Activated CD4-positive, alpha-beta memory T cell treated with anti-CD3 and anti-CD28 coated beads for 36 hours (primary cell): ENCODE data around the gene GLDN. TPM values are rescaled to one million over a fixed set of nuclear protein-coding genes. Genes with fewer than 3 reads are reported as not detected.
"Not testable (repeated sequence)": the region's sequence is repeated elsewhere in the genome, so short reads cannot be mapped to it uniquely, and the experiment has no call there.

Source experiments
- CTCF ChIA-PET: fragments of 350-600 bp; sonication (Branson Sonifier 250); formaldehyde crosslinking; loops from one replicate; lab custom pipeline; 2021; ENCODE audit warnings: antibody characterized with exemption, inconsistent platforms; lab: Charles Lee
- POLR2A ChIA-PET: fragments of 350-600 bp; sonication (Branson Sonifier 250); formaldehyde crosslinking; loops from one replicate; lab custom pipeline; 2021; ENCODE audit warnings: antibody characterized with exemption; lab: Charles Lee
- DNase-seq: peaks from one replicate; pipeline ENCODE4 v3.0.0-alpha.2; 2020
- H3K27ac Mint-ChIP-seq: one replicate; pipeline ENCODE4 v1.8.0; 2021; ENCODE audit warnings: mixed read lengths
- H3K27me3 Mint-ChIP-seq: one replicate; pipeline ENCODE4 v1.8.0; 2021; ENCODE audit warnings: mixed read lengths
- H3K36me3 Mint-ChIP-seq: one replicate; pipeline ENCODE4 v1.8.0; 2021; ENCODE audit warnings: mixed read lengths
- H3K4me1 Mint-ChIP-seq: one replicate; pipeline ENCODE4 v1.8.0; 2021; ENCODE audit warnings: low read depth, mixed read lengths
- H3K4me3 Mint-ChIP-seq: one replicate; pipeline ENCODE4 v1.8.0; 2021; ENCODE audit warnings: mild to moderate bottlenecking, mixed read lengths
- H3K9me3 Mint-ChIP-seq: one replicate; pipeline ENCODE4 v1.8.0; 2021; ENCODE audit warnings: mixed read lengths
- intact Hi-C: fragments of 100-400 bp; cut with micrococcal nuclease; formaldehyde crosslinking; loops from one replicate; pipeline ENCODE4 v1.15.1; 2023
- total RNA-seq, 2 experiments: library from RNA; stranded (reverse); gene quantifications; one replicate each; pipeline ENCODE4 v1.2.3, GENCODE V29; 2021

The GLDN gene
- total RNA-seq, 2 experiments from 2014 or later, result not detected

DNA sequence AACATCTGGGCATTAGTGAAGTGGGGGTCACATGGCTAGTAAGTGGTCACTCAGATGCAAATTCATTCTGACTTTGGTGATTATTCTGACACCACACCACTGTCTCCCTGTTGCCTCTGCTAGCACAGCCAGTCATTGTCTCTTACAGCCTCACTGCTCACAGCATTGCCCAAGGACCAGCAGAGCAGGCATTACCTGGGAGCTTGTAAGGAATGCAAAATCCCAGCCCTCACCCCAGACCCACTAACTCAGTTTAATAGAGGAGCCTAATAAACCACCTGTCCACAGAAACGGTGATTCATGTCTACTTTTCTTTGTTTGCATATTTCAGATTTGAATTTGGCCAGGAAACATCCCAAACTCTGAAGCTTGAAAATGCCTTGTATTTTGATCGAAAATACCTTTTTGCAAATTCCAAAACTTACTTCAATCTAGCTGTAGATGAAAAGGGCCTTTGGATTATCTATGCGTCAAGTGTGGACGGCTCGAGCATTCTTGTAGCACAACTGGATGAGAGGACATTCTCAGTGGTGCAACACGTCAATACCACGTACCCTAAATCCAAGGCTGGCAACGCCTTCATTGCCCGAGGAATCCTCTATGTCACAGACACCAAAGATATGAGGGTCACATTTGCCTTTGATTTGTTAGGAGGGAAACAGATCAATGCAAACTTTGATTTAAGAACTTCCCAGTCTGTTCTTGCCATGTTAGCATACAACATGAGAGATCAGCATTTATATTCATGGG is 62.7 kb downstream of the GLDN start:
- peaks cover 11% of the 10 kb centered on the region for H3K27me3 Mint-ChIP-seq

DNA sequence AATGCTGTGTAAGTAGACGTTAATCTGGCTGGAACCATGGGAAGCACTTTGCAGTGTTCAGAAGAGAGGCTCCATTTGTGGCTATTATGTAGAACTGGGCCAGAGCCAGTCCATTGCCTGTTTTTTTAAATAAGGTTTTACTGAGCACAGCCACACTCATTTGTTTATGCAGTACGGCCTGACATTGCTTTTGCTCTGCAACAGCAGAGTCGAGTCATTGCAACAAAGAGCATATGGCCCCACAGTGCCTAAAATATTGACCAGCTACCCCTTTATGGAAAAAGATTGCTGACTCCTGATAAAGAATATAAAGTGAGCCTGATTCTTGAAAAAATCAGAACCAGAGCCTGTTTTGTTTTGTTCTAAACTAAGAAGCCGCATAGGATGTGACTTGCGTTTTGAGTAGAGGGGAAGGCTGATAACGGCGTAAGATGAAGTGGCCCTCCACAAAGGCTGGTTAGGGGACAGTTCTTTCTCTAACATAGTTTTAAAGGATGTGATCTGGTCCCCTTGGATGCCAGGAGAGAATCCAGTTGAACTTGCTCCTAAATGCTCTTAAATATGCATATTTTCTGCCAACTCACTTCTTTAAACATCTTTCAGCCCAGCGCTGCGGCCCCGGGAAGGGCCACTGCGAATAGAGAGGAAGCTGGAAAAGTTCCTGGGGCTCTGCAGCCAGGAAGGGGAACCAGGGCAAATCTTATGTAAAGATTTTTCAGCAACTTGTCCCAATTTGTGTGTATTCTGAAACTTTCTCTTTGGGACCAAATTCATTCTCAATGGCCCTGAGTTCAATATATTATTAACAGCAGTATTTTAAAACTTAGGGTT is 64.5 kb downstream of the GLDN start:
- Mint-ChIP-seq H3K27me3 (peaks cover 11% of the 10 kb centered on the region), H3K4me1 (no peaks in the 10 kb centered on the region), H3K4me3 (no peak overlapping the region), H3K36me3 (no peaks in the 10 kb centered on the region), H3K27ac (no peak overlapping the region), H3K9me3 (no peaks in the 10 kb centered on the region)
- no peak for DNase-seq
- POLR2A ChIA-PET, result no interaction called here
- CTCF ChIA-PET, result no interaction called here
- intact Hi-C loops, result no loop called here

More for the DNA sequence above, 62.7 kb downstream of the GLDN start:
- ChIA-PET CTCF (interaction anchor here (2.0 kb wide), 1 partner anchor 241 kb away, joined by 4 read pairs; no protein-coding TSS in a partner anchor), POLR2A (no interaction called here)
- Mint-ChIP-seq H3K4me3 (no peak overlapping the region), H3K9me3 (no peaks in the 10 kb centered on the region), H3K27ac (no peak overlapping the region), H3K4me1 (no peaks in the 10 kb centered on the region), H3K36me3 (no peaks in the 10 kb centered on the region)
- no peak for DNase-seq
- intact Hi-C loops, result no loop called here

- POLR2A ChIA-PET, result no interaction called here
- no peaks in the 10 kb centered on the region for H3K4me1 Mint-ChIP-seq
Measured at GRCh38 chr15:51414256-51414860, 72.9 kb downstream of the GLDN start.

DNA sequence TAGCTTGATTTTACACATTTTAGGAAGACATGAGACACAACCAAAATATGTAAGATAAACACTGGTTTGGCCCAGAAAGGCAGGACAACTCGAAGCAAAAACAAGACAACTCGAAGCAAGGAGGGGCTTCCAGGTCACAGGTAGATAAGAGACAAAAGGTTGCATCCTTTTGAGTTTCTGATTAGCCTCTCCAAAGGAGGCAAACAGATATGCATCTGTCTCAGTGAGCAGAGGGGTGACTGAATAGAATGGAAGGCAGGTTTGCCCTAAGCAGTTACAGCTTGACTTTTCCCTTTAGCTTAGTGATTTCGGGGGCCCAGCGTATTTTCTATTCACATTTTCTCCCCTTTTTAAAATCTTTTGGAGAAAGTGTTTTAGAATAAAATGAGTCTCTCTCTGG is 74.7 kb downstream of the GLDN start:
- no peak overlapping the region for H3K27ac Mint-ChIP-seq
- ChIA-PET POLR2A (no interaction called here), CTCF (no interaction called here)
- no peaks in the 10 kb centered on the region for H3K9me3 Mint-ChIP-seq
- H3K36me3 Mint-ChIP-seq, result no peaks in the 10 kb centered on the region
- intact Hi-C loops, result no loop called here
- H3K4me3 Mint-ChIP-seq, result no peak overlapping the region
- no peaks in the 10 kb centered on the region for H3K4me1 Mint-ChIP-seq
- no peak for DNase-seq
- H3K27me3 Mint-ChIP-seq, result no peaks in the 10 kb centered on the region

More at GRCh38 chr15:51414256-51414860, 72.9 kb downstream of the GLDN start:
- H3K36me3 Mint-ChIP-seq, result no peaks in the 10 kb centered on the region
- H3K4me3 Mint-ChIP-seq, result no peak overlapping the region
- intact Hi-C loops, result no loop called here
- H3K27me3 Mint-ChIP-seq, result no peaks in the 10 kb centered on the region
- H3K9me3 Mint-ChIP-seq, result no peaks in the 10 kb centered on the region
- CTCF ChIA-PET, result no interaction called here
- DNase-seq, result no peak
- H3K27ac Mint-ChIP-seq, result no peak overlapping the region

DNA sequence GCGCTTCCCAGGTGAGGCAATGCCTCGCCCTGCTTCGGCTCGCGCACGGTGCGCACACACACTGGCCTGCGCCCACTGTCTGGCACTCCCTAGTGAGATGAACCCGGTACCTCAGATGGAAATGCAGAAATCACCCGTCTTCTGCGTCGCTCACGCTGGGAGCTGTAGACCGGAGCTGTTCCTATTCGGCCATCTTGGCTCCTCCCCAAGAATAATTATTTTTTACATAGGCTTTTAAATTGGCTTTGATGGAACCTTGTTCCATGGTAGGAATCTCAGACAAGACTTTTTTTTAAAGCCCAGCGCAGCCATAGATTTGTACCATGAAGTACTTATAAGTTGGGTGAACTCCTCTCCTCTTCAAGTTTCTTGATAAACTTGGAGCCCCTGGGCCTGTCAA is 81.6 kb downstream of the GLDN start:
- DNase-seq, H3K27me3 Mint-ChIP-seq, H3K36me3 Mint-ChIP-seq, POLR2A ChIA-PET, CTCF ChIA-PET, H3K27ac Mint-ChIP-seq, intact Hi-C loops, H3K9me3 Mint-ChIP-seq, H3K4me3 Mint-ChIP-seq, H3K4me1 Mint-ChIP-seq: not testable (repeated sequence)

DNA sequence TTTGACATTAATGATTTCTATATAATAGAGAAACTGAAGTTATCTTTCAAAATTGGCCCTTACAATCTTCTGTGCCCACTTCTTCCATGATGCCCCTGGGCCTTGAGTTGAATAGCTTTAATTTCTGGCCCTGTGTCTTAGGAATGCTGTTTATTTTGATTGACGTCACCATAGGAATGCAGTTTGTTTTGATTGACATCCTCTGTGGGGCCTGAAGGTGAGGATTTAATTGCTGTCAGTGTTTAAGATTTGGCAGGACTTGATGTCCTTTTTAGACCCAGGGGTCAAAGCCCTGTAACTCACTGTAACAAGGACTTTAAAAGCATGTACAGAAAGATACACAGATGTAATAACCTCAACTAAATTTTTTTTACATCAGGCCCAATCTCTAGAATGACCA is 83.3 kb downstream of the GLDN start:
- ChIA-PET CTCF (no interaction called here), POLR2A (no interaction called here)
- H3K9me3 Mint-ChIP-seq, result peaks cover 2% of the 10 kb centered on the region
- DNase-seq, result no peak
- intact Hi-C loops, result no loop called here
- H3K27me3 Mint-ChIP-seq, result peaks cover 3% of the 10 kb centered on the region
- H3K27ac Mint-ChIP-seq, result no peak overlapping the region
- H3K36me3 Mint-ChIP-seq, result no peaks in the 10 kb centered on the region
- no peaks in the 10 kb centered on the region for H3K4me1 Mint-ChIP-seq
- H3K4me3 Mint-ChIP-seq, result no peak overlapping the region

DNA sequence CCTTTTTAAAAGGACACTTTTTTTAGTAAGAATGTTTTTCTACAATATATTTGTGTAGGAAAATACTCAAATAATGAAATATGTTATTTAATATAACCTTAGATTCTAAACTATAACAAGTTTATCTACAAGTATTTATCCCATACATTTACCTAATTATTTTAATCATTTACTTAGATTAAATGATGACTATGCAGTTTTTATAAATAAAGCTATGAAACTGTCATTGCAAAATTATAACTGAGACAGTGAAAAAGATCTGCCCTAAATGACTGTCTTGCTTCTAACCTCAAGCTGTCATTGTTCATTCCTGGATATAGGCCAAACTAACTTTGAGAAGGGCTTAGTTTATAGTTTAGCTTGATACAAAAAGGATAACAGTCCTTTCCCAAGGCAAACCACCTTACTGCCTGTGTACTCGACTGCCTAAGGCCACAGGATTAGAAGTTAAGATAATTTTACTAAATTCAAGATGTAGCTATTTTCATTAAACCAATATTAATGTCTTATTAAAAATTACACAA is 84.1 kb downstream of the GLDN start:
- Mint-ChIP-seq H3K27ac (no peak overlapping the region), H3K9me3 (peaks cover 2% of the 10 kb centered on the region), H3K36me3 (no peaks in the 10 kb centered on the region), H3K4me1 (no peaks in the 10 kb centered on the region), H3K4me3 (no peak overlapping the region), H3K27me3 (peaks cover 3% of the 10 kb centered on the region)
- intact Hi-C loops, result no loop called here
- ChIA-PET CTCF (no interaction called here), POLR2A (no interaction called here)
- DNase-seq, result no peak

- ChIA-PET POLR2A (no interaction called here), CTCF (no interaction called here)
- Mint-ChIP-seq H3K27ac (no peak overlapping the region), H3K4me3 (no peak overlapping the region), H3K4me1 (no peaks in the 10 kb centered on the region), H3K27me3 (no peaks in the 10 kb centered on the region), H3K36me3 (no peaks in the 10 kb centered on the region), H3K9me3 (peaks cover 7% of the 10 kb centered on the region)
- DNase-seq, result no peak
- intact Hi-C loops, result no loop called here
Measured at GRCh38 chr15:51438526-51438925, 97.1 kb downstream of the GLDN start.

DNA sequence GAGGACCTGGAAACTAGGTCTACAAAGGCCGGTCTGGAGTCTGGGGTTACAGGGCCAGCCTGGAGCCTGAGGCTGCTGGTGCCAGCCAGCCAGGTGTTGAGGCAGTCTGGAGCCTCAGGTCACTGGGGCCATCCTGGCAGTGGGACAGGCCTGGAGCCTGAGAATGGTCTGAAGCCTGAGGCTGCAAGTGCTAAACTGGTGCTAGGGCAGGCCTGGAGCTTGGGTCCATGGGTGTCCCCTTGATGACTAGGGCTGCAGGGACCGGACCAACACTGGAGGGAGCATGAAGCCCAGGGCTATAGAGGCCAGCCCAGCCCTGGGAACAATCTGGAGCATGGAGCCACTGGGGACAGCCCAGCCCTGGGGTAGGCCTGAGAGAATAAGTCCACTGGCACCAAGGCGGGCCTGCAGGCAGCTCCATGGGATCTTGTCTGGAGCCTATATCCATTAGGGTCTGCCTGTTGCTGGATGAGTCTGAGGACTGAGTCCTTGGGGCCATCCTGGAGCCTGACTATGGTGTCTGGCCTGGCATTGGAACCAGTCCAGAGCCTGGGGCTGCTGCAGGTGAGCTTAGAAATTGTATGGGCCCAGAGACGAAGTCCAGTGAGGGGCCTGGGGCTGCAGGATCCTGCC is 101.9 kb downstream of the GLDN start:
- no peak for DNase-seq
- Mint-ChIP-seq H3K27ac (no peak overlapping the region), H3K4me3 (no peak overlapping the region), H3K9me3 (peaks cover 4% of the 10 kb centered on the region), H3K36me3 (peaks cover 2% of the 10 kb centered on the region), H3K27me3 (no peaks in the 10 kb centered on the region), H3K4me1 (no peaks in the 10 kb centered on the region)
- intact Hi-C loops, result no loop called here
- ChIA-PET CTCF (no interaction called here), POLR2A (no interaction called here)

GRCh38 chr15:51444112-51444511 is 102.7 kb downstream of the GLDN start:
- Mint-ChIP-seq H3K27me3 (no peaks in the 10 kb centered on the region), H3K4me3 (no peak overlapping the region), H3K4me1 (no peaks in the 10 kb centered on the region), H3K9me3 (no peaks in the 10 kb centered on the region), H3K36me3 (peaks cover 3% of the 10 kb centered on the region), H3K27ac (no peak overlapping the region)
- intact Hi-C loops, result no loop called here
- ChIA-PET POLR2A (no interaction called here), CTCF (no interaction called here)
- DNase-seq, result no peak

GRCh38 chr15:51444807-51445206 is 103.4 kb downstream of the GLDN start:
- intact Hi-C loops, result no loop called here
- ChIA-PET POLR2A (no interaction called here), CTCF (no interaction called here)
- Mint-ChIP-seq H3K27ac (no peak overlapping the region), H3K27me3 (no peaks in the 10 kb centered on the region), H3K36me3 (peaks cover 6% of the 10 kb centered on the region), H3K4me1 (no peaks in the 10 kb centered on the region), H3K9me3 (no peaks in the 10 kb centered on the region), H3K4me3 (no peak overlapping the region)
- DNase-seq, result no peak
